GM12872 (cell line): Measurements from ENCODE around the gene NLRC5.

Experiments
- CTCF ChIP-seq: IDR thresholded peaks from 3 replicates; pipeline ENCODE4 v1.5.1; 2011; ENCODE audit warnings: low read depth, mild to moderate bottlenecking, low read length, moderate library complexity; ENCODE audit not compliant: insufficient read depth

NLRC5 gene

GRCh38 chr16:57126411-57126810 is 137.1 kb downstream of the NLRC5 start:
- no peak for TF ChIP-seq CTCF

- TF ChIP-seq CTCF: no peak
These were observed 137.8 kb downstream of the NLRC5 start for GRCh38 chr16:57127037-57127763.

GRCh38 chr16:57127836-57128235 is 138.5 kb downstream of the NLRC5 start:
- TF ChIP-seq CTCF: no peak

- TF ChIP-seq CTCF: no peak
These were observed 139.5 kb downstream of the NLRC5 start for GRCh38 chr16:57128771-57129389.

GRCh38 chr16:57130950-57131321 is 141.6 kb downstream of the NLRC5 start:
- TF ChIP-seq CTCF: no peak

GRCh38 chr16:57131351-57131970 is 142.1 kb downstream of the NLRC5 start:
- no peak for TF ChIP-seq CTCF

- no peak for TF ChIP-seq CTCF
These were observed 143.1 kb downstream of the NLRC5 start for GRCh38 chr16:57132470-57132869.
